Kidney glomerular epithelial cell (primary cell): ENCODE results near the gene TSNAXIP1.
A peak's percentile ranks its signal among the peaks of the same experiment; 100 is the strongest.
"Not testable (repeated sequence)": the region's sequence is repeated elsewhere in the genome, so short reads cannot be mapped to it uniquely, and the experiment has no call there.

Experiments
- DNase-seq: peaks from one replicate; lab custom pipeline; 2025; lab: John Stamatoyannopoulos, UW

TSNAXIP1 gene

GRCh38 chr16:67860589-67861398 lies 54.1 kb downstream of the TSNAXIP1 start:
- DNase-seq: no peak

GRCh38 chr16:67861877-67862276 lies 55.2 kb downstream of the TSNAXIP1 start:
- no peak for DNase-seq

GRCh38 chr16:67862623-67863583 lies 56.2 kb downstream of the TSNAXIP1 start:
- no peak for DNase-seq

GRCh38 chr16:67864044-67864443 lies 57.4 kb downstream of the TSNAXIP1 start:
- not testable (repeated sequence) for DNase-seq

GRCh38 chr16:67864594-67864993 lies 57.9 kb downstream of the TSNAXIP1 start:
- no peak for DNase-seq

- DNase-seq: no peak
Observed at GRCh38 chr16:67865318-67865717, 58.6 kb downstream of the TSNAXIP1 start.

GRCh38 chr16:67868290-67868689 lies 61.6 kb downstream of the TSNAXIP1 start:
- no peak for DNase-seq

- no peak for DNase-seq
Observed at GRCh38 chr16:67869653-67870052, 63.0 kb downstream of the TSNAXIP1 start.

GRCh38 chr16:67871256-67871655 lies 64.6 kb downstream of the TSNAXIP1 start:
- DNase-seq: no peak

- DNase-seq: no peak
Observed at GRCh38 chr16:67872131-67872630, 65.5 kb downstream of the TSNAXIP1 start.

GRCh38 chr16:67872631-67873434 lies 66.1 kb downstream of the TSNAXIP1 start, which contains the start of gene EDC4:
Gene EDC4 (plus strand): TSS chr16:67873052. CDS start chr16:67873262, 210 bp downstream.
- peak; percentile 43 for DNase-seq

- DNase-seq: peak; percentile 29
Observed at GRCh38 chr16:67873435-67874370, 67.0 kb downstream of the TSNAXIP1 start.

- no peak for DNase-seq
Observed at GRCh38 chr16:67874372-67874771, 67.7 kb downstream of the TSNAXIP1 start.

GRCh38 chr16:67877064-67877463 lies 70.4 kb downstream of the TSNAXIP1 start:
- no peak for DNase-seq
